ENCODE data around the gene CCDC184.

- TF ChIP-seq EZH2phosphoT487 (IDR thresholded peaks at IDR 0.05; ENCODE audit: low read depth, severe bottlenecking, unreplicated experiment) (no peak), CTCF (IDR thresholded peaks at IDR 0.05; ENCODE audit: poor library complexity) (no peak), EZH2 (IDR thresholded peaks at IDR 0.05; ENCODE audit: borderline replicate concordance) (no peak)
Measured at GRCh38 chr12:48199774-48200221, 16.4 kb downstream of the CCDC184 start.
